HEK293T (cell line): ENCODE data around the gene ATP2B2.

ENCODE experiments used
- BHLHE40 ChIP-seq: fragments of 450-650 bp; IDR thresholded peaks from 2 replicates; pipeline ENCODE4 v1.6.1; 2016; ENCODE audit warnings: mild to moderate bottlenecking, moderate library complexity, borderline replicate concordance
- FOXK2 ChIP-seq: fragments of 450-650 bp; IDR thresholded peaks from 2 replicates; pipeline ENCODE4 v1.6.1; 2016; ENCODE audit warnings: mild to moderate bottlenecking
- FOXM1 ChIP-seq: fragments of 450-650 bp; IDR thresholded peaks from 2 replicates; pipeline ENCODE4 v1.6.1; 2017; ENCODE audit warnings: mild to moderate bottlenecking, borderline replicate concordance
- HDGF ChIP-seq: fragments of 450-650 bp; IDR thresholded peaks from 2 replicates; pipeline ENCODE4 v1.6.1; 2017; ENCODE audit warnings: antibody characterized with exemption, borderline replicate concordance

- no peak for TF ChIP-seq HDGF
- no peak for TF ChIP-seq FOXK2
- no peak for TF ChIP-seq FOXM1
- no peak for TF ChIP-seq BHLHE40
Observed at GRCh38 chr3:10475983-10476382, 29.4 kb downstream of the ATP2B2 start.
